Calu3 (cell line): ENCODE measurements around the gene RASD2. TPM values are rescaled to one million over a fixed set of nuclear protein-coding genes. Genes with fewer than 3 reads are reported as not detected.

ENCODE experiments used
- BruUV-seq: library from RNA; stranded (reverse); fragments of 400-500 nt; replicated peaks from 2 replicates; lab custom pipeline; 2021; lab: Mats Ljungman, UMichigan
- CTCF ChIA-PET: fragments of 300-600 bp; sonication (Branson Sonifier 250); formaldehyde crosslinking; loops from one replicate; lab custom pipeline; 2022; ENCODE audit warnings: antibody characterized with exemption; lab: Charles Lee
- DNase-seq: peaks from one replicate; pipeline ENCODE4 v3.0.0; 2022
- H3K27ac Mint-ChIP-seq: one replicate; pipeline ENCODE4 v1.8.0; 2022; ENCODE audit warnings: mixed read lengths; ENCODE audit not compliant: unreplicated experiment
- H3K27me3 Mint-ChIP-seq: one replicate; pipeline ENCODE4 v1.8.0; 2022; ENCODE audit warnings: mixed read lengths; ENCODE audit not compliant: unreplicated experiment
- H3K36me3 Mint-ChIP-seq: one replicate; pipeline ENCODE4 v1.8.0; 2022; ENCODE audit warnings: mild to moderate bottlenecking, moderate library complexity, mixed read lengths; ENCODE audit not compliant: insufficient read depth, unreplicated experiment
- H3K4me1 Mint-ChIP-seq: one replicate; pipeline ENCODE4 v1.8.0; 2022; ENCODE audit warnings: mild to moderate bottlenecking, low read depth, mixed read lengths; ENCODE audit not compliant: unreplicated experiment
- H3K4me3 Mint-ChIP-seq: one replicate; pipeline ENCODE4 v1.8.0; 2022; ENCODE audit warnings: mild to moderate bottlenecking, low read depth, moderate library complexity, mixed read lengths; ENCODE audit not compliant: unreplicated experiment
- H3K9me3 Mint-ChIP-seq: one replicate; pipeline ENCODE4 v1.8.0; 2022; ENCODE audit warnings: low read depth, mixed read lengths; ENCODE audit not compliant: unreplicated experiment
- CTCF ChIP-seq: fragments of 200-600 bp; IDR thresholded peaks from one replicate; pipeline ENCODE4 v1.8.0; 2022; ENCODE audit warnings: antibody characterized with exemption; ENCODE audit not compliant: unreplicated experiment
- intact Hi-C: fragments of 100-400 bp; cut with micrococcal nuclease; formaldehyde crosslinking; loops from one replicate; pipeline ENCODE4 v1.10.0; 2022; ENCODE audit not compliant: unreplicated experiment
- total RNA-seq: library from RNA; stranded (reverse); gene quantifications from 2 replicates; pipeline ENCODE4 v1.2.3, GENCODE V29; 2022

RASD2 gene
- total RNA-seq, 1 experiment from 2014 or later = 0.14 TPM

GRCh38 chr22:35496768-35497312 is 43.8 kb upstream of the RASD2 start:
- Mint-ChIP-seq H3K9me3 (no peaks in the 10 kb centered on the region), H3K27me3 (peaks cover 71% of the 10 kb centered on the region), H3K27ac (no peak overlapping the region), H3K4me1 (no peaks in the 10 kb centered on the region), H3K4me3 (no peak overlapping the region), H3K36me3 (no peaks in the 10 kb centered on the region)
- no TSS peak for BruUV-seq
- CTCF ChIA-PET = no interaction called here
- TF ChIP-seq CTCF = no peak
- no peak for DNase-seq
- intact Hi-C loops = no loop called here

GRCh38 chr22:35498026-35498800 is 42.4 kb upstream of the RASD2 start:
- Mint-ChIP-seq H3K4me1 (no peaks in the 10 kb centered on the region), H3K27ac (no peak overlapping the region), H3K36me3 (no peaks in the 10 kb centered on the region), H3K4me3 (no peak overlapping the region), H3K27me3 (peaks cover 60% of the 10 kb centered on the region), H3K9me3 (no peaks in the 10 kb centered on the region)
- intact Hi-C loops = no loop called here
- CTCF ChIA-PET = interaction anchor here (0.5 kb wide), 1 partner anchor 58 kb away, joined by 6 read pairs; no protein-coding TSS in a partner anchor
- no peak for TF ChIP-seq CTCF
- no TSS peak for BruUV-seq
- no peak for DNase-seq

- no peak for TF ChIP-seq CTCF
- no peak for DNase-seq
- CTCF ChIA-PET = no interaction called here
- BruUV-seq = no TSS peak
- Mint-ChIP-seq H3K4me3 (no peak overlapping the region), H3K4me1 (no peaks in the 10 kb centered on the region), H3K27ac (no peak overlapping the region), H3K36me3 (no peaks in the 10 kb centered on the region), H3K27me3 (peaks cover 27% of the 10 kb centered on the region), H3K9me3 (no peaks in the 10 kb centered on the region)
- intact Hi-C loops = no loop called here
Measured at GRCh38 chr22:35502836-35503235, 37.8 kb upstream of the RASD2 start.

- no peak for TF ChIP-seq CTCF
- CTCF ChIA-PET = interaction anchor here (0.7 kb wide), 1 partner anchor 1866 kb away, joined by 9 read pairs; no protein-coding TSS in a partner anchor
- BruUV-seq = no TSS peak
- no peak for DNase-seq
- Mint-ChIP-seq H3K4me3 (no peak overlapping the region), H3K36me3 (no peaks in the 10 kb centered on the region), H3K27me3 (no peaks in the 10 kb centered on the region), H3K27ac (no peak overlapping the region), H3K9me3 (no peaks in the 10 kb centered on the region), H3K4me1 (no peaks in the 10 kb centered on the region)
- intact Hi-C loops = no loop called here
Measured at GRCh38 chr22:35505399-35506258, 35.0 kb upstream of the RASD2 start.
